Right lobe of liver (tissue), 4 donors: Measurements from ENCODE around the gene MESP2.

Experiments
- CTCF ChIP-seq, 4 donors: fragments of 200-600 bp in 3 of 4; fragments of 450-650 bp in 1 of 4; IDR thresholded peaks; one replicate each; pipeline versions ENCODE4 v1.5.1 to v1.8.0; 2016 to 2022; ENCODE audit warnings: antibody characterized with exemption in 4 of 4, mild to moderate bottlenecking in 2 of 4
- POLR2A ChIP-seq: fragments of 450-650 bp; IDR thresholded peaks from one replicate; pipeline ENCODE4 v1.6.1; 2017; ENCODE audit warnings: antibody characterized with exemption, mild to moderate bottlenecking
- donor health status: DM: no; HTN: no; CAD: no.
- donor health status: DM: no; HTN: no; CAD: no.
- donor health status: DM: no; HTN: yes; CAD: no.

GRCh38 chr15:89747708-89748682 is 28.1 kb upstream of the MESP2 start:
- TF ChIP-seq CTCF (IDR thresholded peaks at IDR 0.05) (no peak), POLR2A (no peak)
